HG03439 (cell line): ENCODE results near the gene DET1.
"Not testable (repeated sequence)": the region's sequence is repeated elsewhere in the genome, so short reads cannot be mapped to it uniquely, and the experiment has no call there.

Experiments
- ATAC-seq: cut with Tn5 transposase; IDR thresholded peaks from one replicate; pipeline ENCODE4 v1.9.1; 2021; ENCODE audit warnings: mild to moderate bottlenecking, moderate library complexity; ENCODE audit not compliant: unreplicated experiment

Gene DET1

DNA sequence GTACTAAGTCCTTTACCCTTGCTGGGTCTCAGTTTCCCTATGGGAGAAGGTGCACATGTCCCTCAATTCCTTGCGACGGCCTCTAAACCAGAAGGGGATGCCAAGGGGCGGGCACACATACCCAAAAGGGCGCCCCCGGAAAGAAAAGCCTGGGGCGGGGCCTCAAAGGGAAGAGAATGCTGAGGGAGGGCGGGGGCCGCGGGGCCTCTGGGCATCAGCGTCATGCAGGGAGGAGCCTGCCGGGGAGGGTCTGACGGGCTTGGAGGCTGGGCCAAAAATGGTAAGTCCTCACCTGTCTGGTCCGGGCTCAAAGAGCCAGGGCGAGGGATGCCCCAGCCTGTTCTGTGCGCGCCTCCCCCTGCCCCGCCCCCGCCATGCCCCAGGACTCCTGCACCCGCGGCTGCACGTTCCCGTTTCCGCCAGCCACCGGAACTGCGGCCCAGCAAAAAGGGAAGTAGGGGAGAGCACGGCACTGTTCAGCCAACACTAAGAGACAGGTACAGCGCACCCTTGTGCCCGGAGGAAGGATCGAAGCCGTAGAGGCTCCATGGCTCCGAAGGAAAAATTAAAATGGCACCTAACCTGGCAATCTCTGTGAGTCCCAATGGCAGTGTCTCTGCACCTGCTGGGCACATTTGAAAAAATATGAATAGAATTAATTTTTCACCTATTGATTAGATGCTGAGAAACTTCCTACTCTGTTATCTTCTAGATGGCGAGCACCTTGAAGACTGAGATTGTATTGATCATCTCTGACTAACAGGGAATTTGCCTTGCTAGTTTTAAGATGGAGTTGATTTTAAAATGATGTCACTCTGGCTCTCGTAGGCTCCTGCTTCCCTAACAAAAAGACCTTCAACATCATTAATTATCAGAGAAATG is at the start of gene DET1:
Gene DET1, minus strand, starts transcription at position 434 of the 882 bp plus-strand sequence. CDS start 14,976 bp downstream, outside the sequence.
- peak; percentile 99 for ATAC-seq

DNA sequence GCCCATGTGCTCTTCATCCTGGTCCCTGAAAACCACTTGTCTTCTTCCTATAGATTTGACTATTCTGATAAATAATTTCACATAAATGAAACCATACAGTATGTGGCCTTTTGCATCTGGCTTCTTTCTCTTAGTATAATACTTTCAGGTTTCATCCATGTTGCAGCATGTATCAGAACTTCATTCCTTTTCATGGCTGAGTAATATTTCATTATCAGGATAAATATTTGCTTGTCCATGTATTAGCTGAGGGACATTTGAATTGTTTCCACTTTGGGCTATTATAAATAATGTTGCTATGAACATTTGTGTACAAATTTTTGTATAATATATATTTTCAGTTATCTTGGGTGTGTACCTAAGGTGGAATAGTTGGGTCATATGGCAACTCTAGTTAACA is 44.9 kb upstream of the DET1 start:
- no peak for ATAC-seq

DNA sequence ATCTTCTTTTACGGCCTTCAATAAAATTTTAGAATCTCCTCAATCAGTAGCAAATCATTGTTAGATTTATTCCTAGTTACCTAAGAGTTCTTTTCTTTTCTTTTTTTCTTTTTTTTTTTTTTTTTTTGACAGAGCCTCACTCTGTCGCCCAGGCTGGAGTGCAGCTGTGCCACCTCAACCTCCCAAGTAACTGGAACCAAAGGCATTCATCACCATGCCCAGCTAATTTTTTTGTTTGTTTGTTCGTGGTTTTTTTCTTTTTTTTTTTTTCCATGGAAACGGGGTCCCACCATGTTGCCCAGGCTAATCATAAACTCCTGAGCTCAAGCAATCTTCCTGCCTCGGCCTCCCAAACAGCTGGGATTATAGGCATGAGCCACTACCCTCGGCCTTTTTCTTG is 44.3 kb upstream of the DET1 start:
- no peak for ATAC-seq

DNA sequence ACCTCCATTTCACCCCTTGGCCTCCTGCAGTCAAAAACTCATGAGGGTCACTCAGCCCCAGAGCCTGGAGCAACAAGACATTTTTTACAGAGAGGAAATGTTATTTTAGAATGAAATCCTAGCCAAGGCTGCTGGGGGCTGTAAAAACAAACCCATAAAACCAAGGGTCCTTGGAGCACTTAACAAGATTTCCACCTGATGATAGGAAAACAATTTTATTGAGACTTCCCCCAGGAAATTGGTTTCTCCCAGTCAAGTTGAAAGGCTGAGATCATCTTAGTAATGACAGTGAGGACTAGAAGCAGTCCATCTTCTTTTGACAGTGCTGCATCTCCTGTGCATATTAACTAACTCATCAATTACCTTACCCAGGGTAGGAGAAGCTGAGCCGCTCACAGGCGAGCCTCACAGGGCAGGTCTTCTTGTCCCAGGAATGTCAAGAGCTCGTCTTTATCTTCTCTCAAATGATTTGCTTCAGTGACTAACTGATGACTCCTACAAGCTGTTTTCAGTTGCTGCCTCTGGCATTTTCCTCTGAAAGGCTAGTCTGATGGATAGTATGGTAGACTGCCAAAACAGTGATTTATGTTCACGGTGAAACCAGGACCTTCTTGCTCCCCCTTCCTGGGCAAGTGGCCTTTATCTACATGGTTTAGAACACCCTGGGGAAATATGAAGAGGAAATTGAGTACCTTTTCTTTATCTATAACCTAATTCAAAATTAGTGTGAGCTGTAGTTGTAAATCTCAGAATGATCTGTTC is 40.1 kb upstream of the DET1 start:
- no peak for ATAC-seq

DNA sequence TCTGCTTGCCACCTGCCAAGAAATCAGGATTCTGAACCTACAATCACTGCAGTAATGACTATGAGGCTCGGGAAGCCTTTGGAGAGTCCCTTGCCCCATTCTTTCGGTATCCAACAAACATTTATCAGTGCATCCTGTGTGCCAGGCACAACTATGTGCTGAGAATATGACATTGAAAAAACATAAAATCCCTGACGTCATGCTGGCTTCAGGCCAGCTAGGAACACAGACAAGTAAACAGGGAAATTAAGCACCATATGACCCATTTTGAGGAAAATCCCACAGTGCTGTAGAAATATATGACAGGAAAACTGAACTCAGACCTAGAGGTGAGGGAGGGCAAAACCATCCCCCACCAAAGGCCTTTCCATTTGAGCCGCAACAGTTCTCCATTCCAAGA is 34.1 kb upstream of the DET1 start:
- no peak for ATAC-seq

DNA sequence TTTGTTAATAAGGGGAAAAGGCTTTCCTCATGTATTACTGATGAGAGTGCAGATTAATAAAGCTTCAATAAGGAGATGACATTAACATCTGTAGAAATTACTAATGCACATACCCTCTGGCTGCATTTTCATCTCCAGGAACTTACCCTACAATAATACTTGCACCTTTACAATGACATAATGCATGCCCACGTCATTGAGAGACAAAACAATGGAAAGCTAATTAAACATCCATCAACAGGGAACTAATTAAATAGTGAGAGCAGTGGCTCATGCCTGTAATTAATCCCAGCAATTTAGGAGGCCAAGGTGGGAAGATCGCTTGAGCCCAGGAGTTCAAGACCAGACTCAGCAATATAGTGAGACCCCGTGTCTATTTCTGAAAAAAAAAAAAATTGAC is 32.8 kb upstream of the DET1 start:
- no peak for ATAC-seq

DNA sequence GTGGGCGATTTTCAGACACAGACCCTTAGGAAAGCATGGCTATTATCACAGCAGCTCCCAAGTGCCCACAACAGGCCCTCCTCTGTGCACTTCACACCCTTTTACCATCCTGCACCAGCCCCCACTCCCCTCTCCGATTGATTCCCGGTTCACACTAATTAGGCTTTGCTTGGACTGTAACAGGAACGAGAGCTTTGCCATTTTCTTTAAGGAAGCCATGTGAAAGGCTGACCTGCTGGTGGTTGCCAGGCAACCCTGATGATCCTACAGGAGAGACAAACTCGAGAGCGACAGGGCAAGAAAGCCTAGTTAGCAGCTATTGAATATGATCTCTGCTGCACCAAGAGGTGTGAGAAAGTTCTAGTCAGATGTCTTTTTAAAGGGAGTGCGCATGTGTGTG is 28.2 kb upstream of the DET1 start:
- ATAC-seq = no peak

DNA sequence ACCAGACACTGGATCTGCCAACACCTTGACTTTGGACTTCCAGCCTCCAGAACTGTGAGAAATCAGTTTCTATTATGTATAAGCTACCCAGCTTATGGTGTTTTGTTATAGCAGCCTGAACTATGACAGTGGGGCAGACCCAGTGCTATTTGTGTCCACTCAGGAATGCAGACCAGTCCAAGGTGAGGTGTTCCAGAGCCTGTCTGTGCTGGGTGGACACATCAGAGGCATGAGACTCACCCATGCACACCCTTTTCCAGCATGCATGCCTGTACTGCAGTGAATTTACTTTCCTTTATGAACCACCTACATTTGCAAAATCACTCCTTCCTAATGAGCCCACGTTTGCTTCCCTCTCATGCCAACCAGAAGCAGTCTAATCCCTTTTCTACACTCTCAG is 27.6 kb upstream of the DET1 start:
- ATAC-seq = no peak

DNA sequence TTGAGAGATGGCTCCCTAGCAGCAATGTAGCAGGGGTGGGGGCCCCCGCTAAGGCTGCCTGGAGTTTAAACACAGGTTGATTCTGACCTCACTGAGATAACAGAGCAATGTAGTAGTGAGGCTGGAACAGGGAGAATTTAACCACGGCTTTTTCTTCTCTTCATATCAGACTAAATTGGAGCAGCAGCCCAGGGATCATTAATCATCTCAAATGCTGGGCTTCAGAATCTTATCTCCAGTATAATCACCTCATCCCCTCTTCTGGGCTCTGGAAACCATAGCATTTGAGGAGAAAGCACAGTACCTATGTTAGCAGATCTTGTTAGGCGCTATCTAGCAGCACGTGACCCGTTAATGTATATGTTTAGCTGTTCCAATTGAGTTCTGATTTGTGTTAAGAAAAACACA is 25.4 kb upstream of the DET1 start:
- ATAC-seq = no peak

DNA sequence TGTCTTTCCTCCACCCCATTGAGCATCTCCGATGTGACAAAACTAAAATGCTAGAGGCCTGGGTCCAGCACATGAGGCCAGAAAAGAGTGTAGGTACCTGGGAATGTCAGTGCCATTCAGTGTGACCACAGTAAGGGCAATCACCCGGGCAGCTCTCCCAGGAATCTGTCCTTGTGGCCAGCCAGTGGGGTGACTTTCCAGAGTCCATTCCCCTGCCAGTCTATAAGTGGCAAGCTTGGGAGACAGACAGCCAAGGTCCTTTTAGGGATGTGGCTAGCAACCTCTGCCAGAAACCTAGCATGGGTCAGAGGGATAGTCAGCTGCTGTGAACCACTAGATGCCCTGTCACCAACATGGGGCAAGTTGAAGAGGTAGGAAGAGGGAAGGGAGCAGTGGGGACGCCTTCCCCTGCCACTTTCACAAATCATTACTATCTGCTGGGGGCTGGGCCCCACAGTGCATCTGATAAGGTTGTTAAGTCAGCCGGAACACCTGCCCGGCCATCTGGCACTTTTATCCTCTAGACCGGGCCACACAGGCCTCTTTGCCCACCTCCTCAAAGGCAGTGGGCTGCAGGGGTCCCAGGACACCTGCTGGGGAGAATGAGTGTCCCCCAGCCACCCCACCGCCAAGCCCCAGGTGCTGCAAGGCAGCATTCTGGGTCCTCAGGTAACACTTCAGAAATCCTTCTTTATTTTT is 24.8 kb upstream of the DET1 start:
- ATAC-seq = no peak

DNA sequence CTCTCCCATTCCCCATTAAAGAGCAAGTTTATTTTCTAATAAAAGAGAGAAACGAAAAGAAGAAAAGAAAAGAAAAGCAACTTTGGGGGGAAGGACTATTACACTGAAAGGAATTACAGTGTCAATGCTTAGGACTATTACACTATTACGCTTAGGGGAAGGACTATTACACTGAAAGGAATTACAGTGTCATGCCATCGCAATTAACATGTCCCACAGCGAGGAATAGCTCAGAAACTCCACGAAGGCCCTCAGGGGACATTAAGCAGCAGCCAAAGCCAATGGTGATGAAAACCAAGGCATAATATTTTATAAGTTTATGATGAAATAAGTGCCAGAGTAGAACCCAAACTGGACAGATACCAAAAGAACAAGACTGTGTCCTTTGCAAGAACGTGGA is 22.1 kb upstream of the DET1 start:
- no peak for ATAC-seq

DNA sequence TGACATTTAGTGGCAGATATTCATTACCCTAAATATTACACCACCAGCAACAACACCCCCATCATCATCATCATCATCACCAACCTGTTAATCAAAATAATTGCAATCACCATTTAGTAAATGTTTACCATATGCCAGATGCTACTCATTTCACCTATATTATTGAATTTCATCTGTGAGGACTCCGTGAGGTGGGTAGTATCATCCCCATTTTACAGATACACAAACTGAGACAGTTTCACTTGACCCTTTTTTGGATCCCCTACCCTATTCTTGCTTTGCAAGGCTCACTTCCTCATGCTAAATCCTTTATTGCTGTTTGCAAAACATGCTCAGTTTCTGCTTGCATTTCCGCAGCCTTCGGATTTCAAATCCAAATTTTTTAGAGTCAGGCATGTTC is 18.3 kb upstream of the DET1 start:
- ATAC-seq = no peak

DNA sequence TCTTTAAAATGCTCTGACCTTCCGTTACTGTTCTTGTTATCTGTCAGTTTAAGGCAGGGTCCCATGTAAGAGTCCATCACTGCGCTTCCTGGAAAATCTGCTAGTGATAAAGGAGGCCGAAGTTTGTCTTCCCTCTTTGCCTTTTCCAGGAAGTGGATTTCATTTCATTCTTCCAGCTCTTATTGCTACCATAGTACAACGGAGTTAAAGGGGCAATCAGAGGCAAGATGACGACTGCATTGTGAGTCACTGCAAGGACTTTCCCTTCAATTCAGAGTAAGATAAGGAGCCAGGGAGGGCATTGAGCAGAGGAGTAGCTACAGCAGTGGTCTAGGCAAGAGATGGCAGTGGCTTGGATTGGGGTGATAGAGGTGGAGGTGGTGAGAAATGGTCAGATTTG is 17.2 kb upstream of the DET1 start:
- no peak for ATAC-seq

DNA sequence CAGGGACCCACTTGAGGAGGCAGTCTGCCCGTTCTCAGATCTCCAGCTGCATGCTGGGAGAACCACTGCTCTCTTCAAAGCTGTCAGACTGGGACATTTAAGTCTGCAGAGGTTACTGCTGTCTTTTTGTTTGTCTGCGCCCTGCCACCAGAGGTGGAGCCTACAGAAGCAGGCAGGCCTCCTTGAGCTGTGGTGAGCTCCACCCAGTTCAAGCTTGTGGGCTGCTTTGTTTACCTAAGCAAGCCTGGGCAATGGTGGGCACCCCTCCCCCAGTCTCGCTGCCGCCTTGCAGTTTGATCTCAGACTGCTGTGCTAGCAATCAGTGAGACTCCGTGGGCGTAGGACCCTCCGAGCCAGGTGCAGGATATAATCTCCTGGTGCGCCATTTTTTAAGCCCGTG is 13.1 kb upstream of the DET1 start:
- ATAC-seq = not testable (repeated sequence)

DNA sequence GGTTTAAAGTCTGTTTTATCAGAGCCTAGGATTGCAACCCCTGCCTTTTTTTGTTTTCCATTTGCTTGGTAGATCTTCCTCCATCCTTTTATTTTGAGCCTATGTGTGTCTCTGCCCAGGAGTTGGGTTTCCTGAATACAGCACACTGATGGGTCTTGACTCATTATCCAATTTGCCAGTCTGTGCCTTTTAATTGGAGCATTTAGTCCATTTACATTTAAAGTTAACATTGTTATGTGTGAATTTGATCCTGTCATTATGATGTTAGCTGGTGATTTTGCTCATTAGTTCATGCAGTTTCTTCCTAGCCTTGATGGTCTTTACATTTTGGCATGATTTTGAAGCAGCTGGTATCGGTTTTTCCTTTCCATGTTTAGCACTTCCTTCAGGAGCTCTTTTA is 11.5 kb upstream of the DET1 start:
- ATAC-seq = not testable (repeated sequence)

DNA sequence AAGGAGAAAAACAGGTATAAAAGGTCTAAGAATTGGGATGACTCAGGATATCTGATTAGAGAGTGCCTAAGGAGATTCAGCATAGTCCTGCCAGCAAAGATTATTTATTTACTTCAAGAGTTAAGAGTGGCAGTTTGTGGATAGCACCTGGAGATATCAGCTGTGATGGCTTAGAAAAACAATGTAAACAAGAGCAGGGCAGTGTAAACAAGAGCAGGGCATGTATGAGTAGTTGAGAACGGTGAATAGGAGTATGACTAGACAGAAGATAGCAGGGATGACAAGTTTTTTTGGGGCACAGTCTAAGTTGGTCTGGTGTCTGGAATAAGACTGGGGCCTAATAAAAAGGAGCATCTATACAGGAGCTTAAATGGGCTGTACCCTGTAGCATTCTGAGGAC is 1.5 kb upstream of the DET1 start:
- not testable (repeated sequence) for ATAC-seq

DNA sequence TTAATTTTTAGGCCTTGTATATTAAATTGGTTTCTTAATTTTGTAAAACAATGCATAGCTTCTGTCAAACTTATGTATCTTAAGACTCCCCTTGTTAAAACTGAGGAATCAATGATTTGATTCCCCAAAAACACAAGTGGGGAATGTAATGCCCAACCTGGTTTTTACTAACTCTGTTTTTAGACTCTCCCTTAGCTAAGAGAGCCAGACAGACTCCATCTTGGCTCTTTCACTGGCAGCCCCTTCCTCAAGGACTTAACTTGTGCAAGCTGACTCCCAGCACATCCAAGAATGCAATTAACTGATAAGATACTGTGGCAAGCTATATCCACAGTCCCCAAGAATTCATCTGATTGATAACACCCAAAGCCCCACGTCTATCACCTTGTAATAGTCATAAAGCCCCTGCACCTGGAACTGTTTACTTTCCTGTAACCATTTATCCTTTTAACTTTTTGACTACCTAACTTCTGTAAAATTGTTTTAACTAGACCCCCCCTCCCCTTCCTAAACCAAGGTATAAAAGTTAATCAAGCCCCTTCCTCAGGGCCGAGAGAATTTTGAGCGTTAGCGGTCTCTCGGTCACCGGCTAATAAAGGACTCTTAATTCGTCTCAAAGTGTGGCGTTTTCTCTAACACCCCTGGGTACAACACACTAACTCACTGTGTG is 768 bp downstream of the DET1 start:
- not testable (repeated sequence) for ATAC-seq

DNA sequence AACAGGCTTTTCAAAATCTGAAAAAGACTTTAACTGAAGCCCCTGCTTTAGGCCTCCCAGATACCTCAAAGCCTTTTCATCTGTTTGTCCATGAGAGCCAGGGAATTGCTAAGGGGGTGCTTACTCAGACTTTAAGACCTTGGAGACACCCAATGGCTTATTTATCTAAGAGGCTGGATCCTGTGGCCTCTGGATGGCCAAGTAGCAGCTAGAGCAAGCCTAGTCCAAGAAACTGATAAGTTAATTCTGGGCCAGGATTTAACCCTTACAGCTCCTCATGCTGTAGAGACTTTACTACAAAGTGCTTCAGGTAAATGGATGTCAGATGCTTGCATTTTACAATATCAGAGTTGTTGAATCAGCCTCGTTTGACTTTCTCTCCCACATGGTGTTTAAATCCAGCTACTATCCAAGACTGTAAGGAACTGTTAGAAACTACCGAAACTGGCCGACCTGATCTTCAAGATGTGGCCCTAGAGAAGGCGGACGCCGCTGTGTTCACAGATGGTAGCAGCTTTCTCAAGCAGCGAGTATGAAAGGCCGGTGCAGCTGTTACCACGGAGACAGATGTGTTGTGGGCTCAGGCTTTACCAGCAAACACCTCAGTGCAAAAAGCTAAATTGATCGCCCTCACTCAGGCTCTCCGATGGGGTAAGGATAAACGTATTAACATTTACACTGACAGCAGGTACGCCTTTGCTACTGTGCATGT is 3.3 kb downstream of the DET1 start:
- ATAC-seq = no peak

DNA sequence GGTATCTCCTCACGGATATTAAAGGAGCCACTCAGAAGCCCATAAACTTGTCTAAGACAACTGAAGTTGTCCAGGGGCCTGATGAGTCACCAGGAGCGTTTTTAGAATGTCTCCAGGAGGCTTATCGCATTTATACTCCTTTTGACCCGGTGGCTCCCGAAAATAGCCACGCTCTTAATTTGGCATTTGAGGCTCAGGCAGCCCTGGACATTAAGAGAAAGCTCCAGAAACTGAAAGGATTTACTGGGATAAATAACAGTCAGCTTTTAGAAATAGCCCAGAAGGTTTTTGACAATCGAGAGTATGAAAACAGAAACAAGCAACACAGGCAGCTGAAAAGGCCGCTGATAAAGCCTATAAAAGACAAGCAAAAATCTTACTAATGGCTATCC is 4.1 kb downstream of the DET1 start:
- no peak for ATAC-seq

DNA sequence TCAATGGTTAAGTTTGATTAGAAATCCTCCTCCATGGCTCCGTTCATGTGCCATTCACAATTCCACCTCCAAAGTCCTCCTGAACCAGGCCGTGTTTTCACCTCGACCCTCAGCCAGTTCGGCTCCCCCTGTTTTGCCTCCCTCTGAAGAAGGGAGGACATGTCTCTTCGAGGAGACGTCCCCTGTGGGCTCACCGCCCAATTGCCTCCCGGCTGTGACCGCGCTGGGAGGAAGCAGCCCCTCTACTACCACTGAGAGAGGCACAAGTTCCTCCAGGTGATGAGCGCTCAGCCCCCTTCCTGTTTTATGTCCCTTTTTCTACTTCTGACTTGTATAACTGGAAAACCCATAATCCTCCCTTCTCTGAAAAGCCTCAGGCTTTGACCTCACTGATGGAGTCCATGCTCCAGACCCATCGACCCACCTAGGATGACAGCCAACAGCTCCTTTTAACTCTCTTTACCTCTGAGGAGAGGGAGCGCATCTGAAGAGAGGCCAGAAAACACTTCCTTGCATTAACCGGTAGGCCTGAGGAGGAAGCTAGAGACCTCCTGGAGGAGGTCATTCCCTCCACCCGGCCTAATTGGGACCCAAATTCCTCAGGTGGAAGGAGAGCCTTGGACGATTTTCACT is 4.7 kb downstream of the DET1 start:
- no peak for ATAC-seq
